Measurements from ENCODE around the gene FOSL1. TPM values are rescaled to one million over a fixed set of nuclear protein-coding genes. Genes with fewer than 3 reads are reported as not detected.
A peak's percentile ranks its signal among the peaks of the same experiment; 100 is the strongest.

The FOSL1 gene
- total and polyA plus RNA-seq, 2 of the 13 experiments (the other 11 are each of a cell fraction or from before 2014, with no cell fraction given): 4.0 to 4.1 TPM

DNA sequence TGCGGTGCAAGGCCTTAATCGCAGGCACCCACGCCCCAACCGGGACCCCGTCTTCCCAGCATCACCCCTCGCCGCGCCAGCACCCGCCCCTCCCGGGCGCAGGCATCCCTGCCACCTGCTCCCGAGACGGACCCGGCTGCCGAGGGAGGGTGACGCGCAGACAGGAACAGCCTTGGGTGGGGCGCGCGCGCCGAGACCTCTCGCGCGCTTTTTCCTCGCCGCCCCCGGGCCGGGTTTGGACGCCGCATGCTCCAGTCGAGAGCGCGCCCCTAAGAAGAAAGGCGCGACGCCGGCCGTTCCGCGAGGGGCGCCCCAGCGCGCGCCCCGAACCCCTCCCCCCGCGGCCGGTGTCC lies 42.7 kb downstream of the FOSL1 start (continued):
- TF ChIP-seq, protein P1, sequence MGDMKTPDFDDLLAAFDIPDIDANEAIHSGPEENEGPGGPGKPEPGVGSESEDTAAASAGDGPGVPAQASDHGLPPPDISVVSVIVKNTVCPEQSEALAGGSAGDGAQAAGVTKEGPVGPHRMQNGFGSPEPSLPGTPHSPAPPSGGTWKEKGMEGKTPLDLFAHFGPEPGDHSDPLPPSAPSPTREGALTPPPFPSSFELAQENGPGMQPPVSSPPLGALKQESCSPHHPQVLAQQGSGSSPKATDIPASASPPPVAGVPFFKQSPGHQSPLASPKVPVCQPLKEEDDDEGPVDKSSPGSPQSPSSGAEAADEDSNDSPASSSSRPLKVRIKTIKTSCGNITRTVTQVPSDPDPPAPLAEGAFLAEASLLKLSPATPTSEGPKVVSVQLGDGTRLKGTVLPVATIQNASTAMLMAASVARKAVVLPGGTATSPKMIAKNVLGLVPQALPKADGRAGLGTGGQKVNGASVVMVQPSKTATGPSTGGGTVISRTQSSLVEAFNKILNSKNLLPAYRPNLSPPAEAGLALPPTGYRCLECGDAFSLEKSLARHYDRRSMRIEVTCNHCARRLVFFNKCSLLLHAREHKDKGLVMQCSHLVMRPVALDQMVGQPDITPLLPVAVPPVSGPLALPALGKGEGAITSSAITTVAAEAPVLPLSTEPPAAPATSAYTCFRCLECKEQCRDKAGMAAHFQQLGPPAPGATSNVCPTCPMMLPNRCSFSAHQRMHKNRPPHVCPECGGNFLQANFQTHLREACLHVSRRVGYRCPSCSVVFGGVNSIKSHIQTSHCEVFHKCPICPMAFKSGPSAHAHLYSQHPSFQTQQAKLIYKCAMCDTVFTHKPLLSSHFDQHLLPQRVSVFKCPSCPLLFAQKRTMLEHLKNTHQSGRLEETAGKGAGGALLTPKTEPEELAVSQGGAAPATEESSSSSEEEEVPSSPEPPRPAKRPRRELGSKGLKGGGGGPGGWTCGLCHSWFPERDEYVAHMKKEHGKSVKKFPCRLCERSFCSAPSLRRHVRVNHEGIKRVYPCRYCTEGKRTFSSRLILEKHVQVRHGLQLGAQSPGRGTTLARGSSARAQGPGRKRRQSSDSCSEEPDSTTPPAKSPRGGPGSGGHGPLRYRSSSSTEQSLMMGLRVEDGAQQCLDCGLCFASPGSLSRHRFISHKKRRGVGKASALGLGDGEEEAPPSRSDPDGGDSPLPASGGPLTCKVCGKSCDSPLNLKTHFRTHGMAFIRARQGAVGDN (CRISPR knock-in tag; IDR thresholded peaks at IDR 0.05): peak; percentile 61
- TF ChIP-seq MTF2 (CRISPR knock-in tag; IDR thresholded peaks at IDR 0.05; ENCODE audit: borderline replicate concordance) (no peak), SRSF1 (optimal IDR thresholded peaks at IDR 0.05; ENCODE audit: low read depth, low read length) (peak; percentile 91), ZNF850 (CRISPR knock-in tag; conservative IDR thresholded peaks at IDR 0.05) (0 out of 2 replicates have a peak, but pooled peaks have one; percentile 80), EP300 (IDR thresholded peaks at IDR 0.05; ENCODE audit: low read depth in 2 of 2, low read length in 2 of 2) (peak in 1 of 2 experiments; percentile 59; a peak in 1 of 4 replicates), EP300 (CRISPR knock-in tag; IDR thresholded peaks at IDR 0.05; ENCODE audit: borderline replicate concordance) (no peak), ZNF256 (CRISPR knock-in tag; conservative IDR thresholded peaks at IDR 0.05) (0 out of 2 replicates have a peak, but pooled peaks have one; percentile 56), HES4 (CRISPR knock-in tag; IDR thresholded peaks at IDR 0.05; ENCODE audit: borderline replicate concordance) (no peak; the same call in 1 of the 2 replicates), MYNN (CRISPR knock-in tag; IDR thresholded peaks at IDR 0.05; ENCODE audit: low read depth) (no peak), ELF3 (CRISPR knock-in tag; IDR thresholded peaks at IDR 0.05) (no peak), SKI (IDR thresholded peaks at IDR 0.05; ENCODE audit: partially characterized antibody) (no peak), SP1 (IDR thresholded peaks at IDR 0.05) (no peak), SP1 (CRISPR knock-in tag; IDR thresholded peaks at IDR 0.05) (no peak)
- TF ChIP-seq, protein P2, sequence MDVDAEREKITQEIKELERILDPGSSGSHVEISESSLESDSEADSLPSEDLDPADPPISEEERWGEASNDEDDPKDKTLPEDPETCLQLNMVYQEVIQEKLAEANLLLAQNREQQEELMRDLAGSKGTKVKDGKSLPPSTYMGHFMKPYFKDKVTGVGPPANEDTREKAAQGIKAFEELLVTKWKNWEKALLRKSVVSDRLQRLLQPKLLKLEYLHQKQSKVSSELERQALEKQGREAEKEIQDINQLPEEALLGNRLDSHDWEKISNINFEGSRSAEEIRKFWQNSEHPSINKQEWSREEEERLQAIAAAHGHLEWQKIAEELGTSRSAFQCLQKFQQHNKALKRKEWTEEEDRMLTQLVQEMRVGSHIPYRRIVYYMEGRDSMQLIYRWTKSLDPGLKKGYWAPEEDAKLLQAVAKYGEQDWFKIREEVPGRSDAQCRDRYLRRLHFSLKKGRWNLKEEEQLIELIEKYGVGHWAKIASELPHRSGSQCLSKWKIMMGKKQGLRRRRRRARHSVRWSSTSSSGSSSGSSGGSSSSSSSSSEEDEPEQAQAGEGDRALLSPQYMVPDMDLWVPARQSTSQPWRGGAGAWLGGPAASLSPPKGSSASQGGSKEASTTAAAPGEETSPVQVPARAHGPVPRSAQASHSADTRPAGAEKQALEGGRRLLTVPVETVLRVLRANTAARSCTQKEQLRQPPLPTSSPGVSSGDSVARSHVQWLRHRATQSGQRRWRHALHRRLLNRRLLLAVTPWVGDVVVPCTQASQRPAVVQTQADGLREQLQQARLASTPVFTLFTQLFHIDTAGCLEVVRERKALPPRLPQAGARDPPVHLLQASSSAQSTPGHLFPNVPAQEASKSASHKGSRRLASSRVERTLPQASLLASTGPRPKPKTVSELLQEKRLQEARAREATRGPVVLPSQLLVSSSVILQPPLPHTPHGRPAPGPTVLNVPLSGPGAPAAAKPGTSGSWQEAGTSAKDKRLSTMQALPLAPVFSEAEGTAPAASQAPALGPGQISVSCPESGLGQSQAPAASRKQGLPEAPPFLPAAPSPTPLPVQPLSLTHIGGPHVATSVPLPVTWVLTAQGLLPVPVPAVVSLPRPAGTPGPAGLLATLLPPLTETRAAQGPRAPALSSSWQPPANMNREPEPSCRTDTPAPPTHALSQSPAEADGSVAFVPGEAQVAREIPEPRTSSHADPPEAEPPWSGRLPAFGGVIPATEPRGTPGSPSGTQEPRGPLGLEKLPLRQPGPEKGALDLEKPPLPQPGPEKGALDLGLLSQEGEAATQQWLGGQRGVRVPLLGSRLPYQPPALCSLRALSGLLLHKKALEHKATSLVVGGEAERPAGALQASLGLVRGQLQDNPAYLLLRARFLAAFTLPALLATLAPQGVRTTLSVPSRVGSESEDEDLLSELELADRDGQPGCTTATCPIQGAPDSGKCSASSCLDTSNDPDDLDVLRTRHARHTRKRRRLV (CRISPR knock-in tag; IDR thresholded peaks at IDR 0.05): no peak
- TF ChIP-seq, protein P3, sequence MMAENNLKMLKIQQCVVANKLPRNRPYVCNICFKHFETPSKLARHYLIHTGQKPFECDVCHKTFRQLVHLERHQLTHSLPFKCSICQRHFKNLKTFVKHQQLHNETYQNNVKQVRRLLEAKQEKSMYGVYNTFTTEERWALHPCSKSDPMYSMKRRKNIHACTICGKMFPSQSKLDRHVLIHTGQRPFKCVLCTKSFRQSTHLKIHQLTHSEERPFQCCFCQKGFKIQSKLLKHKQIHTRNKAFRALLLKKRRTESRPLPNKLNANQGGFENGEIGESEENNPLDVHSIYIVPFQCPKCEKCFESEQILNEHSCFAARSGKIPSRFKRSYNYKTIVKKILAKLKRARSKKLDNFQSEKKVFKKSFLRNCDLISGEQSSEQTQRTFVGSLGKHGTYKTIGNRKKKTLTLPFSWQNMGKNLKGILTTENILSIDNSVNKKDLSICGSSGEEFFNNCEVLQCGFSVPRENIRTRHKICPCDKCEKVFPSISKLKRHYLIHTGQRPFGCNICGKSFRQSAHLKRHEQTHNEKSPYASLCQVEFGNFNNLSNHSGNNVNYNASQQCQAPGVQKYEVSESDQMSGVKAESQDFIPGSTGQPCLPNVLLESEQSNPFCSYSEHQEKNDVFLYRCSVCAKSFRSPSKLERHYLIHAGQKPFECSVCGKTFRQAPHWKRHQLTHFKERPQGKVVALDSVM (CRISPR knock-in tag; IDR thresholded peaks at IDR 0.05): no peak
- TF ChIP-seq, protein P4, sequence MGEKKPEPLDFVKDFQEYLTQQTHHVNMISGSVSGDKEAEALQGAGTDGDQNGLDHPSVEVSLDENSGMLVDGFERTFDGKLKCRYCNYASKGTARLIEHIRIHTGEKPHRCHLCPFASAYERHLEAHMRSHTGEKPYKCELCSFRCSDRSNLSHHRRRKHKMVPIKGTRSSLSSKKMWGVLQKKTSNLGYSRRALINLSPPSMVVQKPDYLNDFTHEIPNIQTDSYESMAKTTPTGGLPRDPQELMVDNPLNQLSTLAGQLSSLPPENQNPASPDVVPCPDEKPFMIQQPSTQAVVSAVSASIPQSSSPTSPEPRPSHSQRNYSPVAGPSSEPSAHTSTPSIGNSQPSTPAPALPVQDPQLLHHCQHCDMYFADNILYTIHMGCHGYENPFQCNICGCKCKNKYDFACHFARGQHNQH (CRISPR knock-in tag; IDR thresholded peaks at IDR 0.05): no peak
- TF ChIP-seq, protein P5, sequence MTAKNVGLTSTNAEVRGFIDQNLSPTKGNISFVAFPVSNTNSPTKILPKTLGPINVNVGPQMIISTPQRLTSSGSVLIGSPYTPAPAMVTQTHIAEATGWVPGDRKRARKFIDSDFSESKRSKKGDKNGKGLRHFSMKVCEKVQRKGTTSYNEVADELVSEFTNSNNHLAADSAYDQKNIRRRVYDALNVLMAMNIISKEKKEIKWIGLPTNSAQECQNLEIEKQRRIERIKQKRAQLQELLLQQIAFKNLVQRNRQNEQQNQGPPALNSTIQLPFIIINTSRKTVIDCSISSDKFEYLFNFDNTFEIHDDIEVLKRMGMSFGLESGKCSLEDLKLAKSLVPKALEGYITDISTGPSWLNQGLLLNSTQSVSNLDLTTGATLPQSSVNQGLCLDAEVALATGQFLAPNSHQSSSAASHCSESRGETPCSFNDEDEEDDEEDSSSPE (CRISPR knock-in tag; IDR thresholded peaks at IDR 0.05): no peak
